Measurements from ENCODE around the gene PPP1R1B. TPM values are rescaled to one million over a fixed set of nuclear protein-coding genes. Genes with fewer than 3 reads are reported as not detected.

PPP1R1B gene
- total RNA-seq, 1 experiment from 2014 or later, result not detected

DNA sequence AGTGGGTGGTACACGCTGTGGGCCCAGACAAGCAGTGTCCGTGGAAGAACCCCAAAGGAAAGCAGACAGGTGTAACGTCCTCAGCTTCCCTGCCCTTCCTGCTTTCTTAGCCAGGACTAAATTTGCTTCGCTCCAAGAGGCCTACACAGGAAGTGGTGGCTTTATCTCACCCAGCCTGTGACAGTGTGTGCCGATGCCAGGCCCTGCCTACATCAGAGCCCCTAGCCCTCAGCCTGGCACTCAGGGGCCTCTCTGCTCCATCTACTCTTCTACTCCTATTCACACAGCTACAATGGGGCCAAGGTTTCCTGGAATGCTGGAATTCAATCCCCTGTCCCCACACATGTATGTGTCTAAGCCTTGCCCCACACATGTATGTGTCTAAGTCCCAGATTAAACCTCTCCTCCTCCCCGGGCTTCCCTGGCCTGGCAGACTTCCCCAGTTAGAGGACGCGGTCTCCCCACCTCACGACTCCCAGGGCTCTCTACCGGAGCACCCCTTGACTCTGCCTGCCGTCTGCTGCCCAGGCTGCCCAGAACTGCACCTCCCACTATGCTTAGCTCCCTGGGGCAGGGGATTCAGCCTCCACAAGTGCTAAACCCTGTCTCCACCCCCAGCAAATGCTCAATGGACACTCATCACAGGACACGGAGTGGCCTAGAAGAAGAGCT, 52.9 kb downstream of the PPP1R1B start:
- Histone ChIP-seq H3K27me3 (ENCODE audit: low read length) (no peaks in the 10 kb centered on the region), H3K9me3 (ENCODE audit: low read length) (no peaks in the 10 kb centered on the region), H3K9ac (ENCODE audit: low read length) (peak overlapping the region; percentile 36; the same call in 1 of the 2 replicates), H3K4me3 (ENCODE audit: low read length) (no peak overlapping the region), H3K9me2 (replicated peaks; ENCODE audit: insufficient read depth, low read length) (no peaks in the 10 kb centered on the region), H3K36me3 (ENCODE audit: insufficient read depth, low read length) (no peaks in the 10 kb centered on the region), H4K20me1 (ENCODE audit: insufficient read depth, low read depth, low read length) (no peaks in the 10 kb centered on the region), H3K4me2 (ENCODE audit: low read depth, low read length, poor library complexity, severe bottlenecking) (peak overlapping the region; percentile 12), H3K4me1 (ENCODE audit: low read length) (peaks cover 52% of the 10 kb centered on the region), H2AFZ (ENCODE audit: low read length) (no peak overlapping the region), H3K27ac (ENCODE audit: low read length) (no peak overlapping the region; the same call in 1 of the 2 replicates), H3K79me2 (ENCODE audit: low read length) (no peaks in the 10 kb centered on the region)
- no peak for DNase-seq

GRCh38 chr17:39683295-39683939, 56.7 kb downstream of the PPP1R1B start:
- H3K9me3 ChIP-seq (ENCODE audit: low read length), result no peaks in the 10 kb centered on the region
- H3K27ac ChIP-seq (ENCODE audit: low read length), result no peak overlapping the region
- no peaks in the 10 kb centered on the region for H3K9me2 ChIP-seq (replicated peaks; ENCODE audit: insufficient read depth, low read length)
- H3K36me3 ChIP-seq (ENCODE audit: insufficient read depth, low read length), result no peaks in the 10 kb centered on the region
- no peaks in the 10 kb centered on the region for H3K27me3 ChIP-seq (ENCODE audit: low read length)
- H3K9ac ChIP-seq (ENCODE audit: low read length), result no peak overlapping the region
- H2AFZ ChIP-seq (ENCODE audit: low read length), result no peak overlapping the region
- no peak overlapping the region for H3K4me3 ChIP-seq (ENCODE audit: low read length)
- no peaks in the 10 kb centered on the region for H3K79me2 ChIP-seq (ENCODE audit: low read length)
- no peak for DNase-seq
- peaks cover 27% of the 10 kb centered on the region for H3K4me1 ChIP-seq (ENCODE audit: low read length)
- no peak overlapping the region for H3K4me2 ChIP-seq (ENCODE audit: low read depth, low read length, poor library complexity, severe bottlenecking)
- H4K20me1 ChIP-seq (ENCODE audit: insufficient read depth, low read depth, low read length), result no peaks in the 10 kb centered on the region

DNA sequence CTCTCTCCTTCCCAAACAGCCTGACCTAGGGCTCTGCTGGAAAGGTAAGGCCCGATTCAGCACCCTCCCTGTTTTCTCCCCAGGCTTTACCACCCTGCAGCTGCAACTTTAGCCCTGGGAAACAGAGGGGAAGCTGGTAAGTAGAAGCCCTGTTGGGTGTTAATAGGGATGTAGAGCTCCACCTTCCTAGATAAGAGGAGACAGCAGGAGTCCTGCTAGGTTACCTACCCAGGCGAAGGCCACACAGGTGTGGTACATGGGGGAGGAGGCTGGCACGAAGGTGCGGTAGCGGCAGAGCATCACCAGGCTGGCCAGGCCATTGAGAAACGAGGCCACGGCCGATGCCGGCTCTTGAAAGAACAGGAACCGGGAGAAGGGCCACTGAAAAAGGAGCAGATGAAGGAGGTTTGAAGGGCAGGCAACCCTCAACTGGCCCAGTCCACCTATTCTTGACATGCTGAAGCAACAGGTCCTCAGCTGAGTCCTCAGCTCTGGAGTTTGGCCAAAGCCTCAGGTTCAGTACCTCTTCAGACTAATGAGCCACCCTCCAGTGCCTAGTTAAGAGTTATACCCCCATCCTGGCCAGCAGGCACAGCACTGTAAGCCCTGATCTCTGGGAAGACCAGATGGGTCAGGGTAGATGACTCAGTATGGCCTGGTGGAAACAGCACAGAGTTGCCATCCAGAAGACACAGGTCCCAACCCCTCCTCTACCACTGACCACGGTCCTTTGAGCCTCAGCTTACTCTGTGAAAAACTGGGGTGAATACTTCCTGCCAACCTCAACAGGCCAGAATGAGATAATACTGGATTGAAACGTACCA, 57.8 kb downstream of the PPP1R1B start:
- Histone ChIP-seq H3K9me3 (ENCODE audit: low read length) (no peaks in the 10 kb centered on the region), H3K4me3 (ENCODE audit: low read length) (no peak overlapping the region), H2AFZ (ENCODE audit: low read length) (no peak overlapping the region), H4K20me1 (ENCODE audit: insufficient read depth, low read depth, low read length) (no peaks in the 10 kb centered on the region), H3K79me2 (ENCODE audit: low read length) (no peaks in the 10 kb centered on the region), H3K27me3 (ENCODE audit: low read length) (no peaks in the 10 kb centered on the region), H3K27ac (ENCODE audit: low read length) (no peak overlapping the region), H3K9me2 (replicated peaks; ENCODE audit: insufficient read depth, low read length) (no peaks in the 10 kb centered on the region), H3K4me1 (ENCODE audit: low read length) (peaks cover 32% of the 10 kb centered on the region), H3K36me3 (ENCODE audit: insufficient read depth, low read length) (no peaks in the 10 kb centered on the region), H3K9ac (ENCODE audit: low read length) (no peak overlapping the region), H3K4me2 (ENCODE audit: low read depth, low read length, poor library complexity, severe bottlenecking) (no peak overlapping the region)
- DNase-seq, result no peak

Other genes starting within 250 kb of the PPP1R1B start
- gene FBXL20, start 225.3 kb upstream of the PPP1R1B start, total RNA-seq (2014; rRNA removed; shearing (Covaris generic); ENCODE audit: low replicate concordance), result 14.3 and 27.0 TPM in 2 replicates
- gene MED1, start 175.7 kb upstream of the PPP1R1B start, total RNA-seq (2014; rRNA removed; shearing (Covaris generic); ENCODE audit: low replicate concordance), result 26.0 and 40.0 TPM in 2 replicates
- 58.8 and 67.0 TPM in 2 replicates for gene CDK12, start 165.5 kb upstream of the PPP1R1B start, total RNA-seq (2014; rRNA removed; shearing (Covaris generic); ENCODE audit: low replicate concordance)
- gene NEUROD2, start 19.0 kb upstream of the PPP1R1B start, total RNA-seq (2014; rRNA removed; shearing (Covaris generic); ENCODE audit: low replicate concordance), result not detected in 2 replicates
- gene STARD3, start 10.2 kb downstream of the PPP1R1B start, total RNA-seq (2014; rRNA removed; shearing (Covaris generic); ENCODE audit: low replicate concordance), result 42.9 and 43.5 TPM in 2 replicates
- gene TCAP, start 38.4 kb downstream of the PPP1R1B start, total RNA-seq (2014; rRNA removed; shearing (Covaris generic); ENCODE audit: low replicate concordance), result 1.5 and 1.9 TPM in 2 replicates
- 6.8 TPM in 1 of 2 replicates, not detected in the other for gene PNMT, start 41.5 kb downstream of the PPP1R1B start, total RNA-seq (2014; rRNA removed; shearing (Covaris generic); ENCODE audit: low replicate concordance)
- gene PGAP3, start 61.1 kb downstream of the PPP1R1B start, total RNA-seq (2014; rRNA removed; shearing (Covaris generic); ENCODE audit: low replicate concordance), result 10.6 and 20.2 TPM in 2 replicates
- 7.3 and 10.9 TPM in 2 replicates for gene ERBB2, start 73.1 kb downstream of the PPP1R1B start, total RNA-seq (2014; rRNA removed; shearing (Covaris generic); ENCODE audit: low replicate concordance)
- 77.8 and 78.6 TPM in 2 replicates for gene MIEN1, start 103.6 kb downstream of the PPP1R1B start, total RNA-seq (2014; rRNA removed; shearing (Covaris generic); ENCODE audit: low replicate concordance)
- 0.18 and 1.5 TPM in 2 replicates for gene GRB7, start 111.0 kb downstream of the PPP1R1B start, total RNA-seq (2014; rRNA removed; shearing (Covaris generic); ENCODE audit: low replicate concordance)
- gene IKZF3, start 237.4 kb downstream of the PPP1R1B start, total RNA-seq (2014; rRNA removed; shearing (Covaris generic); ENCODE audit: low replicate concordance), result 83.0 and 137 TPM in 2 replicates
- gene ZPBP2, start 241.2 kb downstream of the PPP1R1B start, total RNA-seq (2014; rRNA removed; shearing (Covaris generic); ENCODE audit: low replicate concordance), result 3.9 and 10.4 TPM in 2 replicates